Keratinocyte (primary cell): Measurements from ENCODE around the gene TMEM61.

Experiments
- EZH2 ChIP-seq: IDR thresholded peaks from one replicate; pipeline ENCODE4 v1.6.1; 2012; ENCODE audit warnings: inconsistent platforms, mild to moderate bottlenecking, low read length, moderate library complexity
- TF ChIP-seq, protein P1 (sequence below), 3 experiments: IDR thresholded peaks in 1 of 3; conservative IDR thresholded peaks in 1 of 3; optimal IDR thresholded peaks in 1 of 3; 2 replicates in 2 of 3; 3 replicates in 1 of 3; pipeline versions ENCODE3 to v1.5.1; 2011; ENCODE audit warnings: low read length in 3 of 3, mild to moderate bottlenecking in 3 of 3, moderate library complexity in 2 of 3, control low read depth in 1 of 3, inconsistent platforms in 1 of 3; ENCODE audit not compliant: insufficient read depth in 2 of 3; ENCODE audit errors: extremely low read depth in 1 of 3

DNA sequence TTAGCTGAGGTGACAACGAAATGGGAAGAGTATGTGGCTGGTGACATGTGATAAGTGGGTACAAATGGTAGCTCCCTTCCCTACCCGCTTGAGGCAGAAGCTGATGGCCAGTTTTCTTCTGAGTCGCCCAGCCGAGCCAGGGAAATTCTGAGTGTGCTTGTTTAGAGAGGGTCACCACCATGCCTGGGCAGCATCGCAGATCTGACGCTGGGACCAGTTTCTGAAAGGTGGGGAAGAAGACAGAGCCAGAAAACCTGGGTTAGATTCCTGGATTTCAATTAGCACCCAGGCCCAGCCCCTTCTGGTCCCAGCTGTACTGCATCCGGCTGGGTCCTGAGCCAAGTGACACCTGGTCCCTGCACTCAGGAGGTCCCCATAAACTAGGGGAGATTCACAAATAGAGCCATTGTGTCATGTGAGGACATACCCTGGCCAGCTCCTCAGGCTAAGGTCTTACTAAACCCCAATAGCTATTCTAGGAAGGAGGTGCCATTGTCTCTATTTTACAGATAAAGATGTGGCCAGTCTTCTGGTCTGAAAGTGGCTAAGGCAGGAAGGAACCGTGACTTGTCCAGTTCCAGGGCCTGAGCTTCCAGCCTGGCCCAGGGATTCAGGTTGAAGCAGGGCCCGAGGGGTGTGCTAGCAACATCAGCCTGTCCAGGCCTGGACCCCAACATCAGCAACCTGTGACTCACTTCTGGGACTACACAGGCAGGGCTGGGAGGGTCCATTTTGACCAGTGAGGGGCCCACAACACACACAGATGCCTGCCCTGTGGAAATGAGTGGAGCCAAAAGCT is 1.7 kb upstream of the TMEM61 start:
- TF ChIP-seq EZH2: no peak
- TF ChIP-seq, protein P1, sequence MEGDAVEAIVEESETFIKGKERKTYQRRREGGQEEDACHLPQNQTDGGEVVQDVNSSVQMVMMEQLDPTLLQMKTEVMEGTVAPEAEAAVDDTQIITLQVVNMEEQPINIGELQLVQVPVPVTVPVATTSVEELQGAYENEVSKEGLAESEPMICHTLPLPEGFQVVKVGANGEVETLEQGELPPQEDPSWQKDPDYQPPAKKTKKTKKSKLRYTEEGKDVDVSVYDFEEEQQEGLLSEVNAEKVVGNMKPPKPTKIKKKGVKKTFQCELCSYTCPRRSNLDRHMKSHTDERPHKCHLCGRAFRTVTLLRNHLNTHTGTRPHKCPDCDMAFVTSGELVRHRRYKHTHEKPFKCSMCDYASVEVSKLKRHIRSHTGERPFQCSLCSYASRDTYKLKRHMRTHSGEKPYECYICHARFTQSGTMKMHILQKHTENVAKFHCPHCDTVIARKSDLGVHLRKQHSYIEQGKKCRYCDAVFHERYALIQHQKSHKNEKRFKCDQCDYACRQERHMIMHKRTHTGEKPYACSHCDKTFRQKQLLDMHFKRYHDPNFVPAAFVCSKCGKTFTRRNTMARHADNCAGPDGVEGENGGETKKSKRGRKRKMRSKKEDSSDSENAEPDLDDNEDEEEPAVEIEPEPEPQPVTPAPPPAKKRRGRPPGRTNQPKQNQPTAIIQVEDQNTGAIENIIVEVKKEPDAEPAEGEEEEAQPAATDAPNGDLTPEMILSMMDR (optimal IDR thresholded peaks at IDR 0.05 in 1 of 3, IDR thresholded peaks at IDR 0.05 in 1 of 3, conservative IDR thresholded peaks at IDR 0.05 in 1 of 3; ENCODE audit: extremely low read depth in 1 of 3, insufficient read depth in 2 of 3, low read length in 3 of 3): no peak
